Cardiac fibroblast (primary cell): ENCODE measurements around the gene OMA1.

ENCODE experiments used
- DNase-seq, 2 donors: peaks; one replicate each; pipeline versions ENCODE4 v3.0.0 to v3.0.0-alpha.2; 2010; ENCODE audit warnings: low read depth in 2 of 2
- H3K4me3 ChIP-seq, 2 donors: replicated peaks in 1 of 2; 1 replicate in 1 of 2; 2 replicates in 1 of 2; pipeline ENCODE4 v1.5.1; 2011; ENCODE audit warnings: low read depth in 2 of 2, low read length in 2 of 2, mild to moderate bottlenecking in 2 of 2, moderate library complexity in 1 of 2
- CTCF ChIP-seq: IDR thresholded peaks from one replicate; pipeline ENCODE4 v1.5.1; 2011; ENCODE audit warnings: low read depth, mild to moderate bottlenecking, low read length, inconsistent platforms

The OMA1 gene

DNA sequence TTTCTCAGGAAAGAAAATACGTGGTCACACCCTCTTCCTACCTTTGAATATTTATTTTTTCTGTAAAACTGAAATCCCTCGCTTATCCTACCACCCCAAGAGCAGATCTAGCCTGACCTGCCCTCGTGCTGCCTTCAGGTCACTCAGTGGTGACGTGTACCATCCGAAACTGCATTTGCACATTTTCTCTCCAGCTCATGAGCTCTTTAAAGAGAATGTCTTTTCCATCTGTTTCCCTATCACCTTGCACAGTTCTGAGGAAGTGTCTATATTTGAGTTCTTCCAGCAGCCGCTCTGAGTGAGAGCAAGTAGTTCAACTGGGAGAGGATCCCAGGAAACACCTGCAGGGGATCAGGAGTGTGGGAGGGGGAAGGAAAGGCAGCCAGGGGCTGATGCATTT, 91.7 kb downstream of the OMA1 start:
- no peak for TF ChIP-seq CTCF
- H3K4me3 ChIP-seq: no peak overlapping the region
- DNase-seq: no peak

DNA sequence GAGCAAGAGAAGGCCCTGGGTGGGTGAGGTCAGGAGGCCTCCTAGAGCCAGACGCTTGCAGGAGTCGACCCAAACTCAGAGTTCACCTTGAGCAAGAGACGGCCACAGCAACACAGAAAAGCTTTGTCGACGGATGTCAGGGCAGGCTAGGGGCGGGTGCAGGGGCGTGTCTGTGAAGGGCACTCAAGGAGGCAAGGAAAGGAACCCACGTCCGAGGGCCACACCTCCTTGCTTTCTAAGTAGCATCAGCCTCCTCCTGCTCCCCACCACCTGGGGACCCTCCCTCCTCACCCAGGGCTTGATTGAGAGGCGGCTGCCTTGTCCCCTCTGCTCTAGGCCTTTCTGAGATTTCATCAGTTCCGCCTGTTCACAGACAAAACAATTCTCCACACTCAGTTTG, 92.1 kb downstream of the OMA1 start:
- no peak overlapping the region for H3K4me3 ChIP-seq
- TF ChIP-seq CTCF: no peak
- no peak for DNase-seq

GRCh38 chr1:58451560-58452191, 94.8 kb downstream of the OMA1 start:
- no peak for TF ChIP-seq CTCF

DNA sequence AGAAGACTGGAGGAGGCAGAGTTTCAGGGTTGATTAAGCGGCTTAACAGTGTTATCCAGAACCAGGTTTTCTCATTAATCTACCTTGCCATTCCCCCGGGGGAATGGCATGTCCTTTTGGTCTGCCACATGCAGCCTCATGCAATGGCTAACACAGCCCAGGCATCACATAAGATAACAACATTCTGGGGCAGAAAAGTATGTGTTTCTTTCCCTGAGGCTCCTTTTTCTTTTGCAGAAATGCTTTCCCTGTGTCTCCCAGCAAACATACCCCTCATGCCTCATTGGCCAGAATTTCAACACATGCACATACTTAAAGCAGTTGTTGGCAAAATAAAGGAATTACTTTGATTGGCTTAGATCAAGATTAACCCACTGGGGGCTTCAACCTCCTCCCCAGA, 98.6 kb downstream of the OMA1 start:
- TF ChIP-seq CTCF: no peak
- DNase-seq: no peak
- no peak overlapping the region for H3K4me3 ChIP-seq

More at GRCh38 chr1:58451560-58452191, 94.8 kb downstream of the OMA1 start:
- no peak for DNase-seq
- H3K4me3 ChIP-seq: no peak overlapping the region

DNA sequence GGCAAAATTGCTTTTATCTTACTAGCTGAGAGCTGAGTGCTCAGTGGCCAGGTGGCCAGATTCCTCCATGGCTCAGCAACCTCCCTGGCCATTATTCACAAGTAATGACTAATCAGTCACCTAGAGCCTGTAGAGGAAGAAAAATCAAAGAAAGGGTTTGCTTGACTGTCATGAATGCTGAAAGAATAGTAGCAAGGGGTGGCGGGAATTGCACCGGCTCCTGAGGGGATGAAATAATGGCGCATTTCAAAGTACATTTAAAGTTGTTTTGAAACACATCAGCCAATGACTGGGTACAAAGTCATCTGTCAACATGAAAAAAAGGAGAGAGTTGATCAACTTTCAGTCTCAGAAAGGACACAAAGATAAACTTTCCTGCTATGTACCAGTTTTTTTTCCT, 99.5 kb downstream of the OMA1 start:
- H3K4me3 ChIP-seq: no peak overlapping the region
- DNase-seq: no peak
- no peak for TF ChIP-seq CTCF

DNA sequence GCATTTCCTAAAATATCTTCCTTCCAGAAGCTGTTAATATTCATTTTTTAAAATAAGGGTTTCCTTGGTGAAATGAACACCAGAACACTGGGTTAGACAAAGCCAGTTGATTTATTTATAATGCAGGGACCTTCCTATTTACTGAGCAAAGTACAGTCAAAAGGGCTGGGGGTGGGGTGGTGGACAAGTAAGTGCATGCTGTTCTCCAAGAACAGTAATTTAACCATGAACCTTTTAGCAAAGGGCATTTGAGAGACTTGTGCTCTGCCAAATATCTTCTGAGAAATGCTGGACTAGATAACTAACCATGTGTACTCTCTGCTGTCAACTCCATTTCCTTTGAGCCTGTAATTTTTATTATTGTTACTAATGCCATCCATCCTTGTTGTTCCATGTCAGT, 100.2 kb downstream of the OMA1 start:
- no peak for TF ChIP-seq CTCF
- DNase-seq: no peak
- no peak overlapping the region for H3K4me3 ChIP-seq
